GM19324 (cell line): ENCODE data around the gene DHPS.
"Not testable (repeated sequence)": the region's sequence is repeated elsewhere in the genome, so short reads cannot be mapped to it uniquely, and the experiment has no call there.

Source experiments
- ATAC-seq: cut with Tn5 transposase; IDR thresholded peaks from one replicate; pipeline ENCODE4 v1.9.1; 2021; ENCODE audit warnings: mild to moderate bottlenecking, moderate library complexity; ENCODE audit not compliant: unreplicated experiment, low FRiP score

Gene DHPS

GRCh38 chr19:12706332-12706718 lies 24.6 kb upstream of the DHPS start:
- ATAC-seq = no peak

GRCh38 chr19:12705654-12706331 lies 24.1 kb upstream of the DHPS start:
- no peak for ATAC-seq

- ATAC-seq = no peak
Measured at GRCh38 chr19:12705169-12705568, 23.5 kb upstream of the DHPS start.

GRCh38 chr19:12703046-12703445 lies 21.4 kb upstream of the DHPS start:
- ATAC-seq = no peak

- no peak for ATAC-seq
Measured at GRCh38 chr19:12701596-12702282, 20.1 kb upstream of the DHPS start.

GRCh38 chr19:12698138-12698537 lies 16.5 kb upstream of the DHPS start:
- no peak for ATAC-seq

GRCh38 chr19:12697425-12697824 lies 15.7 kb upstream of the DHPS start:
- ATAC-seq = not testable (repeated sequence)

GRCh38 chr19:12696366-12697335 lies 15.0 kb upstream of the DHPS start, which contains the start of gene FBXW9:
TSS of gene FBXW9 (minus strand) at chr19:12696631. CDS start at chr19:12696581, 50 bp downstream.
- peak; percentile 86 for ATAC-seq

GRCh38 chr19:12695997-12696365 lies 14.3 kb upstream of the DHPS start:
- ATAC-seq = peak; percentile 9

- no peak for ATAC-seq
Measured at GRCh38 chr19:12695514-12695913, 13.8 kb upstream of the DHPS start.

- no peak for ATAC-seq
Measured at GRCh38 chr19:12695096-12695495, 13.4 kb upstream of the DHPS start.

GRCh38 chr19:12694641-12695040 lies 13.0 kb upstream of the DHPS start:
- no peak for ATAC-seq

GRCh38 chr19:12692960-12693359 lies 11.3 kb upstream of the DHPS start:
- ATAC-seq = no peak

- ATAC-seq = no peak
Measured at GRCh38 chr19:12689581-12690216, 8.0 kb upstream of the DHPS start.

- no peak for ATAC-seq
Measured at GRCh38 chr19:12689012-12689411, 7.3 kb upstream of the DHPS start.

GRCh38 chr19:12687496-12688196 lies 6.0 kb upstream of the DHPS start, which contains the start of gene GNG14:
TSS of gene GNG14 (plus strand) at chr19:12687998. CDS start at chr19:12688049, 51 bp downstream.
- ATAC-seq = no peak

- ATAC-seq = no peak
Measured at GRCh38 chr19:12685831-12686230, 4.2 kb upstream of the DHPS start.

GRCh38 chr19:12680034-12680433 lies 1.6 kb downstream of the DHPS start:
- no peak for ATAC-seq

- not testable (repeated sequence) for ATAC-seq
Measured at GRCh38 chr19:12678039-12678438, 3.6 kb downstream of the DHPS start.

- no peak for ATAC-seq
Measured at GRCh38 chr19:12676928-12677327, 4.8 kb downstream of the DHPS start.
